ENCODE data around the gene TNFAIP8L3. TPM values are rescaled to one million over a fixed set of nuclear protein-coding genes. Genes with fewer than 3 reads are reported as not detected.

Gene TNFAIP8L3
- total and polyA plus RNA-seq, 7 donors, result 0.52 to 47.3 (median 0.78) TPM

GRCh38 chr15:51054535-51054934 is 40.2 kb downstream of the TNFAIP8L3 start:
- Histone ChIP-seq H3K36me3 (ENCODE audit: insufficient read depth in 1 of 2, low read depth in 1 of 2) (no peaks in the 10 kb centered on the region), H3K27ac (no peak overlapping the region), H3K4me1 (no peaks in the 10 kb centered on the region), H3K27me3 (ENCODE audit: insufficient read depth in 3 of 3, low read length in 2 of 3) (no peaks in the 10 kb centered on the region), H3K4me3 (no peak overlapping the region), H3K9me3 (no peaks in the 10 kb centered on the region)
- intact Hi-C loops (cut with DNase I), result no loop called here
- no peak for DNase-seq
- TF ChIP-seq, protein P1, sequence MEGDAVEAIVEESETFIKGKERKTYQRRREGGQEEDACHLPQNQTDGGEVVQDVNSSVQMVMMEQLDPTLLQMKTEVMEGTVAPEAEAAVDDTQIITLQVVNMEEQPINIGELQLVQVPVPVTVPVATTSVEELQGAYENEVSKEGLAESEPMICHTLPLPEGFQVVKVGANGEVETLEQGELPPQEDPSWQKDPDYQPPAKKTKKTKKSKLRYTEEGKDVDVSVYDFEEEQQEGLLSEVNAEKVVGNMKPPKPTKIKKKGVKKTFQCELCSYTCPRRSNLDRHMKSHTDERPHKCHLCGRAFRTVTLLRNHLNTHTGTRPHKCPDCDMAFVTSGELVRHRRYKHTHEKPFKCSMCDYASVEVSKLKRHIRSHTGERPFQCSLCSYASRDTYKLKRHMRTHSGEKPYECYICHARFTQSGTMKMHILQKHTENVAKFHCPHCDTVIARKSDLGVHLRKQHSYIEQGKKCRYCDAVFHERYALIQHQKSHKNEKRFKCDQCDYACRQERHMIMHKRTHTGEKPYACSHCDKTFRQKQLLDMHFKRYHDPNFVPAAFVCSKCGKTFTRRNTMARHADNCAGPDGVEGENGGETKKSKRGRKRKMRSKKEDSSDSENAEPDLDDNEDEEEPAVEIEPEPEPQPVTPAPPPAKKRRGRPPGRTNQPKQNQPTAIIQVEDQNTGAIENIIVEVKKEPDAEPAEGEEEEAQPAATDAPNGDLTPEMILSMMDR (IDR thresholded peaks at IDR 0.05), result no peak
- WGBS, 3 donors, result 71 to 92% (median 79%) methylated on average over 1 of the region's 1 CpG
- no peak for ATAC-seq

- 39 to 66% (median 50%) methylated on average over 1 of the region's 1 CpG for WGBS, 3 donors
- intact Hi-C loops (cut with DNase I), result no loop called here
- no peaks in the 10 kb centered on the region for H3K4me1 ChIP-seq
- no peak overlapping the region for H3K27ac ChIP-seq
- no peaks in the 10 kb centered on the region for H3K27me3 ChIP-seq (ENCODE audit: insufficient read depth in 3 of 3, low read length in 2 of 3)
- H3K4me3 ChIP-seq, result no peak overlapping the region
- DNase-seq (no peak), ATAC-seq (no peak)
- TF ChIP-seq, protein P1 (IDR thresholded peaks at IDR 0.05), result no peak
- H3K36me3 ChIP-seq (ENCODE audit: insufficient read depth in 1 of 2, low read depth in 1 of 2), result no peaks in the 10 kb centered on the region
- no peaks in the 10 kb centered on the region for H3K9me3 ChIP-seq
These were observed 41.1 kb downstream of the TNFAIP8L3 start for GRCh38 chr15:51053571-51053970.

DNA sequence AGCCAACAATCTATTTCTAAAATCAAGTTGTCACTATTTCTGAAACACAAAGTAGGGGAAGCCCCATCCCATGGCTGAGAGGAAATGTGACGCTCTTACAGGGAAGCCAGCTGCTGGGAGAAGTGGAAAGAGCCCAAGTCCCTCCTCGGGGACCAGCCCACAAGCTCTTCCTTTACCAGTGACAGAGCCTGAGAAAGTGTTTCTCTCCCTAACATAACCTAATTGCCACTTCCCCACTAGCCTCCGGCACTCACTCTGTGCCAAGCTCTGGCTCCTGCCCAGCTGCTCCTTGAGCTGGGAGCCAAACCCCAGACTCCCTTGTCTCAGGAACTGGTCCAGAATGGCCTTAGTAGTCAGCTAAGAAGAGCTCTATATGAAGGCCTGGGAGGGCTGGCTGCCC is 42.9 kb downstream of the TNFAIP8L3 start:
- H3K27ac ChIP-seq, result no peak overlapping the region
- no peaks in the 10 kb centered on the region for H3K36me3 ChIP-seq (ENCODE audit: insufficient read depth in 1 of 2, low read depth in 1 of 2)
- H3K4me1 ChIP-seq, result no peaks in the 10 kb centered on the region
- no peaks in the 10 kb centered on the region for H3K9me3 ChIP-seq
- intact Hi-C loops (cut with DNase I), result no loop called here
- H3K27me3 ChIP-seq (ENCODE audit: insufficient read depth in 3 of 3, low read length in 2 of 3), result no peaks in the 10 kb centered on the region
- H3K4me3 ChIP-seq, result no peak overlapping the region
- ATAC-seq, result peak; percentile 50 to 76 (median 63)
- TF ChIP-seq, protein P1 (IDR thresholded peaks at IDR 0.05), result no peak
- WGBS, 3 donors, result 2 to 8% (median 5%) methylated on average over 3 of the region's 3 CpGs
- peak; percentile 52 to 70 for DNase-seq

GRCh38 chr15:51049081-51049480 is 45.6 kb downstream of the TNFAIP8L3 start:
- ATAC-seq (no peak), DNase-seq (no peak)
- no peak overlapping the region for H3K27ac ChIP-seq
- intact Hi-C loops (cut with DNase I), result no loop called here
- TF ChIP-seq, protein P1 (IDR thresholded peaks at IDR 0.05), result no peak
- H3K27me3 ChIP-seq (ENCODE audit: insufficient read depth in 3 of 3, low read length in 2 of 3), result no peaks in the 10 kb centered on the region
- no peaks in the 10 kb centered on the region for H3K36me3 ChIP-seq (ENCODE audit: insufficient read depth in 1 of 2, low read depth in 1 of 2)
- H3K4me3 ChIP-seq, result no peak overlapping the region
- 74 to 82% (median 81%) methylated on average over 2 of the region's 2 CpGs for WGBS, 3 donors
- no peaks in the 10 kb centered on the region for H3K9me3 ChIP-seq
- no peaks in the 10 kb centered on the region for H3K4me1 ChIP-seq

DNA sequence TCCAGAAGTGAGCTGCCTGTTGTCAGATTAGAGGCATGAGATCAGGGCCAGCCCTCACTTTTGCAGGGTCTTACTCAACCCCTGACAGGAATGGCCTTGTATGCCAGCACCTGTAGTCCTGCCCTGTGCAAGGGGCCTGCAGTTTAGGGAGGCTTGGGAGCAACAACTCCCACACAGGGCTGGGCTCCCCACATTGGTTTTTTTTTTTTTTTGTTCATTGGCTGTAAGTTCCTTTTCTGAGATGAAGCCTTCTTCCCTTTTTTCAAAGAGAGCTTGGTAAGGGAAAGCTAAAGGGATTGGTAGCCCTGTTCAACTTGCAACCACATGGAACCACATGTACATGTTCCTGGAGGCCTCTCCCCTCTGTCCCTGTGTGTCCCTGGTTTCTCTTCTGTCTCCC is 46.4 kb downstream of the TNFAIP8L3 start:
- H3K27me3 ChIP-seq (ENCODE audit: insufficient read depth in 3 of 3, low read length in 2 of 3), result no peaks in the 10 kb centered on the region
- no peak overlapping the region for H3K27ac ChIP-seq
- TF ChIP-seq, protein P1 (IDR thresholded peaks at IDR 0.05), result no peak
- no peaks in the 10 kb centered on the region for H3K36me3 ChIP-seq (ENCODE audit: insufficient read depth in 1 of 2, low read depth in 1 of 2)
- intact Hi-C loops (cut with DNase I), result no loop called here
- DNase-seq (no peak), ATAC-seq (no peak)
- H3K4me1 ChIP-seq, result no peaks in the 10 kb centered on the region
- no peaks in the 10 kb centered on the region for H3K9me3 ChIP-seq
- H3K4me3 ChIP-seq, result no peak overlapping the region

All from psoas muscle (tissue), 8 donors.